ENCODE results near the gene COL28A1. TPM values are rescaled to one million over a fixed set of nuclear protein-coding genes. Genes with fewer than 3 reads are reported as not detected.

Gene COL28A1
- 10 to 100 TPM in 1 of 2 donors, 1 to 10 TPM in 1; 4.2 to 10.2 TPM for total RNA-seq
- 1 to 10 TPM; 1.3 to 2.2 TPM for polyA plus RNA-seq
- long read RNA-seq, donor 1, result 0 reads
- long read RNA-seq, donor 2, result 0 reads
- long read RNA-seq, donor 3, result 0 reads
- long read RNA-seq, donor 4, result 0 reads
- long read RNA-seq, donor 5, result 0 reads

GRCh38 chr7:7535691-7536090 lies at the start of gene COL28A1:
Gene COL28A1 (minus strand): TSS chr7:7535873. CDS start chr7:7532875, 2,998 bp downstream.
- no peaks in the 10 kb centered on the region for H3K9me3 ChIP-seq (ENCODE audit: control insufficient read depth in 4 of 4, insufficient read depth in 3 of 4, low read length in 3 of 4)
- no peak for TF ChIP-seq CTCF (IDR thresholded peaks at IDR 0.05; ENCODE audit: control extremely low read depth, extremely low read depth)
- H3K27me3 ChIP-seq (ENCODE audit: control insufficient read depth in 3 of 3, insufficient read depth in 3 of 3, low read length in 2 of 3), result no peaks in the 10 kb centered on the region
- WGBS, 2 donors, result 34 to 46% methylated on average over 1 of the region's 1 CpG
- no peak within 1 kb of the TSS for H3K27ac ChIP-seq (ENCODE audit: low read depth in 1 of 2, low read length in 1 of 2)
- no peak for ATAC-seq (ENCODE audit: insufficient read depth, low FRiP score)
- DNase-seq, result peak; percentile 61 to 83 (median 78)
- no peaks in the 10 kb centered on the region for H3K36me3 ChIP-seq (ENCODE audit: control insufficient read depth in 4 of 4, insufficient read depth in 4 of 4, low read length in 4 of 4)
- no peak within 1 kb of the TSS for H3K4me3 ChIP-seq
- no peaks in the 10 kb centered on the region for H3K4me1 ChIP-seq (ENCODE audit: control insufficient read depth in 5 of 5, insufficient read depth in 5 of 5, low read length in 5 of 5)
- no peak within 1 kb of the TSS for H3K9ac ChIP-seq (ENCODE audit: insufficient read depth in 1 of 2, low read length in 2 of 2)

- Histone ChIP-seq H3K4me1 (ENCODE audit: control insufficient read depth in 5 of 5, insufficient read depth in 5 of 5, low read length in 5 of 5) (peaks cover 0 to 3% (median 0%) of the 10 kb centered on the region in 5 donors), H3K4me3 (no peak overlapping the region), H3K27ac (ENCODE audit: low read depth in 1 of 2, low read length in 1 of 2) (no peak overlapping the region), H3K36me3 (ENCODE audit: control insufficient read depth in 4 of 4, insufficient read depth in 4 of 4, low read length in 4 of 4) (peaks cover 1 to 3% (median 3%) of the 10 kb centered on the region in 4 donors), H3K9me3 (ENCODE audit: control insufficient read depth in 4 of 4, insufficient read depth in 3 of 4, low read length in 3 of 4) (no peaks in the 10 kb centered on the region), H3K27me3 (ENCODE audit: control insufficient read depth in 3 of 3, insufficient read depth in 3 of 3, low read length in 2 of 3) (no peaks in the 10 kb centered on the region), H3K9ac (ENCODE audit: insufficient read depth in 1 of 2, low read length in 2 of 2) (no peak overlapping the region)
- no peak for DNase-seq
- TF ChIP-seq CTCF (IDR thresholded peaks at IDR 0.05; ENCODE audit: control extremely low read depth, extremely low read depth), result no peak
- ATAC-seq (ENCODE audit: insufficient read depth, low FRiP score), result no peak
- WGBS, 2 donors, result 94 to 97% methylated on average over 1 of the region's 1 CpG
These were observed 49.0 kb upstream of the COL28A1 start for GRCh38 chr7:7584653-7585052.

GRCh38 chr7:7583731-7584130 lies 48.1 kb upstream of the COL28A1 start:
- H3K4me3 ChIP-seq, result no peak overlapping the region
- no peak for ATAC-seq (ENCODE audit: insufficient read depth, low FRiP score)
- no peaks in the 10 kb centered on the region for H3K9me3 ChIP-seq (ENCODE audit: control insufficient read depth in 4 of 4, insufficient read depth in 3 of 4, low read length in 3 of 4)
- peaks cover 0 to 3% (median 0%) of the 10 kb centered on the region in 5 donors for H3K4me1 ChIP-seq (ENCODE audit: control insufficient read depth in 5 of 5, insufficient read depth in 5 of 5, low read length in 5 of 5)
- no peak overlapping the region for H3K27ac ChIP-seq (ENCODE audit: low read depth in 1 of 2, low read length in 1 of 2)
- TF ChIP-seq CTCF (IDR thresholded peaks at IDR 0.05; ENCODE audit: control extremely low read depth, extremely low read depth), result no peak
- peaks cover 0 to 3% (median under 1%) of the 10 kb centered on the region in 4 donors for H3K36me3 ChIP-seq (ENCODE audit: control insufficient read depth in 4 of 4, insufficient read depth in 4 of 4, low read length in 4 of 4)
- no peak for DNase-seq
- H3K27me3 ChIP-seq (ENCODE audit: control insufficient read depth in 3 of 3, insufficient read depth in 3 of 3, low read length in 2 of 3), result no peaks in the 10 kb centered on the region
- 76 to 92% methylated on average over 2 of the region's 2 CpGs for WGBS, 2 donors
- H3K9ac ChIP-seq (ENCODE audit: insufficient read depth in 1 of 2, low read length in 2 of 2), result no peak overlapping the region

GRCh38 chr7:7582596-7582995 lies 46.9 kb upstream of the COL28A1 start:
- Histone ChIP-seq H3K4me3 (no peak overlapping the region), H3K27ac (ENCODE audit: low read depth in 1 of 2, low read length in 1 of 2) (no peak overlapping the region), H3K4me1 (ENCODE audit: control insufficient read depth in 5 of 5, insufficient read depth in 5 of 5, low read length in 5 of 5) (peaks cover 0 to 3% (median 0%) of the 10 kb centered on the region in 5 donors), H3K9me3 (ENCODE audit: control insufficient read depth in 4 of 4, insufficient read depth in 3 of 4, low read length in 3 of 4) (no peaks in the 10 kb centered on the region), H3K36me3 (ENCODE audit: control insufficient read depth in 4 of 4, insufficient read depth in 4 of 4, low read length in 4 of 4) (peaks cover 0 to 3% (median under 1%) of the 10 kb centered on the region in 4 donors), H3K27me3 (ENCODE audit: control insufficient read depth in 3 of 3, insufficient read depth in 3 of 3, low read length in 2 of 3) (no peaks in the 10 kb centered on the region), H3K9ac (ENCODE audit: insufficient read depth in 1 of 2, low read length in 2 of 2) (no peak overlapping the region)
- ATAC-seq (ENCODE audit: insufficient read depth, low FRiP score) (no peak), DNase-seq (no peak)
- TF ChIP-seq CTCF (IDR thresholded peaks at IDR 0.05; ENCODE audit: control extremely low read depth, extremely low read depth), result no peak
- WGBS, 2 donors, result 79 to 86% methylated on average over 1 of the region's 1 CpG
